SJSA1 (cell line): ENCODE data around the gene ZNF331. TPM values are rescaled to one million over a fixed set of nuclear protein-coding genes. Genes with fewer than 3 reads are reported as not detected.

Experiments used
- DNase-seq, 2 experiments: peaks; one replicate each; pipeline ENCODE4 v3.0.0-alpha.2; 2015 to 2020; ENCODE audit warnings: low spot score in 2 of 2, low read depth in 1 of 2
- H3K27ac ChIP-seq: fragments of 250-450 bp; sonication (Bioruptor Pico); 2 replicates; pipeline ENCODE4 v1.5.1; 2020; ENCODE audit warnings: mild to moderate bottlenecking, moderate library complexity
- H3K27me3 ChIP-seq: fragments of 250-450 bp; sonication (Bioruptor Pico); replicated peaks from 2 replicates; pipeline ENCODE4 v1.5.1; 2020; ENCODE audit warnings: mild to moderate bottlenecking, moderate library complexity
- H3K36me3 ChIP-seq: fragments of 250-450 bp; sonication (Bioruptor Pico); 2 replicates; pipeline ENCODE4 v1.5.1; 2020; ENCODE audit warnings: mild to moderate bottlenecking
- H3K4me1 ChIP-seq: fragments of 250-450 bp; sonication (Bioruptor Pico); replicated peaks from 2 replicates; pipeline ENCODE4 v1.6.1; 2021; ENCODE audit warnings: mild to moderate bottlenecking
- H3K4me3 ChIP-seq: fragments of 250-450 bp; sonication (Bioruptor Pico); 2 replicates; pipeline ENCODE4 v1.5.1; 2020; ENCODE audit warnings: mild to moderate bottlenecking
- H3K9me3 ChIP-seq: fragments of 250-450 bp; sonication (Bioruptor Pico); replicated peaks from 2 replicates; pipeline ENCODE4 v1.5.1; 2020; ENCODE audit warnings: mild to moderate bottlenecking
- total RNA-seq: library from RNA; depleted of rRNA; stranded (reverse); fragments of >200 nt; shearing (Covaris generic); gene quantifications from 2 replicates; pipeline ENCODE4 v1.2.3, GENCODE V29; 2014; rRNA removed

Gene ZNF331
- total RNA-seq, 1 experiment from 2014 or later = 7.4 TPM

- H3K27me3 ChIP-seq = no peaks in the 10 kb centered on the region
- no peaks in the 10 kb centered on the region for H3K4me1 ChIP-seq
- peaks cover 7% of the 10 kb centered on the region; the same call in 1 of the 2 replicates for H3K9me3 ChIP-seq
- no peak overlapping the region for H3K27ac ChIP-seq
- no peak for DNase-seq
- H3K36me3 ChIP-seq = no peaks in the 10 kb centered on the region
- H3K4me3 ChIP-seq = no peak overlapping the region
Observed at GRCh38 chr19:53598361-53598760, 60.4 kb downstream of the ZNF331 start.

GRCh38 chr19:53600217-53600616, 62.3 kb downstream of the ZNF331 start:
- no peaks in the 10 kb centered on the region for H3K36me3 ChIP-seq
- DNase-seq = no peak
- H3K27me3 ChIP-seq = no peaks in the 10 kb centered on the region
- H3K27ac ChIP-seq = no peak overlapping the region
- no peaks in the 10 kb centered on the region for H3K4me1 ChIP-seq
- peaks cover 6% of the 10 kb centered on the region for H3K9me3 ChIP-seq
- no peak overlapping the region for H3K4me3 ChIP-seq

- no peaks in the 10 kb centered on the region for H3K27me3 ChIP-seq
- no peaks in the 10 kb centered on the region for H3K36me3 ChIP-seq
- H3K4me1 ChIP-seq = no peaks in the 10 kb centered on the region
- no peak for DNase-seq
- no peak overlapping the region for H3K4me3 ChIP-seq
- no peak overlapping the region for H3K27ac ChIP-seq
- H3K9me3 ChIP-seq = peaks cover 6% of the 10 kb centered on the region
Observed at GRCh38 chr19:53606031-53606430, 68.1 kb downstream of the ZNF331 start.

- H3K9me3 ChIP-seq = peaks cover 6% of the 10 kb centered on the region
- H3K27me3 ChIP-seq = no peaks in the 10 kb centered on the region
- H3K36me3 ChIP-seq = no peaks in the 10 kb centered on the region
- H3K4me3 ChIP-seq = no peak overlapping the region
- no peak overlapping the region for H3K27ac ChIP-seq
- no peak for DNase-seq
- no peaks in the 10 kb centered on the region for H3K4me1 ChIP-seq
Observed at GRCh38 chr19:53608381-53608780, 70.4 kb downstream of the ZNF331 start.

- Histone ChIP-seq H3K36me3 (no peaks in the 10 kb centered on the region), H3K27ac (no peak overlapping the region), H3K4me1 (no peaks in the 10 kb centered on the region), H3K4me3 (no peak overlapping the region), H3K9me3 (no peaks in the 10 kb centered on the region; the same call in 1 of the 2 replicates), H3K27me3 (no peaks in the 10 kb centered on the region)
- DNase-seq = no peak
Observed at GRCh38 chr19:53612762-53613526, 75.0 kb downstream of the ZNF331 start.

- Histone ChIP-seq H3K4me3 (no peak overlapping the region), H3K9me3 (peaks cover 4% of the 10 kb centered on the region; the same call in 1 of the 2 replicates), H3K4me1 (no peaks in the 10 kb centered on the region), H3K36me3 (no peaks in the 10 kb centered on the region), H3K27me3 (no peaks in the 10 kb centered on the region), H3K27ac (no peak overlapping the region)
- no peak for DNase-seq
Observed at GRCh38 chr19:53621885-53622740, 84.2 kb downstream of the ZNF331 start.

- Histone ChIP-seq H3K27me3 (no peaks in the 10 kb centered on the region), H3K9me3 (peaks cover 4% of the 10 kb centered on the region; the same call in 1 of the 2 replicates), H3K36me3 (no peaks in the 10 kb centered on the region), H3K27ac (no peak overlapping the region), H3K4me1 (no peaks in the 10 kb centered on the region), H3K4me3 (no peak overlapping the region)
- DNase-seq = no peak
Observed at GRCh38 chr19:53624771-53625545, 87.0 kb downstream of the ZNF331 start.

- H3K27me3 ChIP-seq = no peaks in the 10 kb centered on the region
- no peak overlapping the region for H3K27ac ChIP-seq
- H3K36me3 ChIP-seq = no peaks in the 10 kb centered on the region
- peaks cover 4% of the 10 kb centered on the region; the same call in 1 of the 2 replicates for H3K9me3 ChIP-seq
- H3K4me3 ChIP-seq = no peak overlapping the region
- no peak for DNase-seq
- H3K4me1 ChIP-seq = no peaks in the 10 kb centered on the region
Observed at GRCh38 chr19:53626486-53626885, 88.5 kb downstream of the ZNF331 start.

GRCh38 chr19:53626976-53627375, 89.0 kb downstream of the ZNF331 start:
- Histone ChIP-seq H3K36me3 (no peaks in the 10 kb centered on the region), H3K4me3 (no peak overlapping the region), H3K9me3 (peaks cover 4% of the 10 kb centered on the region; the same call in 1 of the 2 replicates), H3K27ac (no peak overlapping the region), H3K4me1 (no peaks in the 10 kb centered on the region), H3K27me3 (no peaks in the 10 kb centered on the region)
- no peak for DNase-seq

Other genes starting within 250 kb of the ZNF331 start
- gene ZNF845, start 204.4 kb upstream of the ZNF331 start, total RNA-seq = 7.6 and 9.5 TPM in 2 replicates
- gene ZNF525, start 172.4 kb upstream of the ZNF331 start, total RNA-seq = 5.0 and 6.3 TPM in 2 replicates
- 6.8 and 13.7 TPM in 2 replicates for gene ZNF765, start 143.0 kb upstream of the ZNF331 start, total RNA-seq
- 9.7 and 11.3 TPM in 2 replicates for gene ZNF761, start 106.2 kb upstream of the ZNF331 start, total RNA-seq
- gene ZNF813, start 70.4 kb upstream of the ZNF331 start, total RNA-seq = 0.88 and 2.9 TPM in 2 replicates
- gene DPRX, start 93.9 kb downstream of the ZNF331 start, total RNA-seq = not detected in 2 replicates